GM13977 (cell line): Measurements from ENCODE around the gene NKX2-2.

Experiments used
- DNase-seq: peaks from one replicate; pipeline ENCODE4 v3.0.0; 2012; ENCODE audit warnings: low spot score
- CTCF ChIP-seq: IDR thresholded peaks from 2 replicates; pipeline ENCODE4 v1.5.1; 2012; ENCODE audit warnings: mild to moderate bottlenecking, control low read depth; ENCODE audit not compliant: insufficient read depth; ENCODE audit errors: extremely low read depth, missing control alignments
- in situ Hi-C: fragments of 300-500 bp; cut with MboI; formaldehyde crosslinking; loops from one replicate; pipeline ENCODE4 v1.12.0; 2022; ENCODE audit warnings: low sequenced_read_pairs, low pct_unique_long_range_greater_than_20kb, mixed read lengths, inconsistent platforms; ENCODE audit not compliant: unreplicated experiment

The NKX2-2 gene

GRCh38 chr20:21515300-21516179 lies 1.7 kb upstream of the NKX2-2 start:
- peak; percentile 43 for DNase-seq
- TF ChIP-seq CTCF: no peak
- in situ Hi-C loops: loop anchor here (25.0 kb wide), 2 partner anchors 403 to 1153 kb away; partner anchors contain the start of genes INSM1 and LINC00237

GRCh38 chr20:21514553-21515251 lies 838 bp upstream of the NKX2-2 start:
- peak; percentile 63 for DNase-seq
- in situ Hi-C loops: loop anchor here (25.0 kb wide), 2 partner anchors 402 to 1152 kb away; partner anchors contain the start of genes INSM1 and LINC00237
- TF ChIP-seq CTCF: no peak

GRCh38 chr20:21513181-21513663 lies 642 bp downstream of the NKX2-2 start:
- DNase-seq: peak; percentile 52
- no peak for TF ChIP-seq CTCF
- in situ Hi-C loops: loop anchor here (25.0 kb wide), 2 partner anchors 401 to 1151 kb away; partner anchors contain the start of genes INSM1 and LINC00237

- in situ Hi-C loops: loop anchor here (25.0 kb wide), 2 partner anchors 400 to 1150 kb away; partner anchors contain the start of genes INSM1 and LINC00237
- no peak for TF ChIP-seq CTCF
- peak; percentile 70 for DNase-seq
These were observed 1.2 kb downstream of the NKX2-2 start for GRCh38 chr20:21512634-21513180.

- in situ Hi-C loops: loop anchor here (25.0 kb wide), 2 partner anchors 400 to 1150 kb away; partner anchors contain the start of genes INSM1 and LINC00237
- TF ChIP-seq CTCF: no peak
- DNase-seq: peak; percentile 65
These were observed 1.8 kb downstream of the NKX2-2 start for GRCh38 chr20:21511850-21512633.
